Measurements from ENCODE around the gene NEURL3. TPM values are rescaled to one million over a fixed set of nuclear protein-coding genes. Genes with fewer than 3 reads are reported as not detected.
A peak's percentile ranks its signal among the peaks of the same experiment; 100 is the strongest.

NEURL3 gene
- total and polyA plus RNA-seq, 2 of the 4 experiments (the other 2 are of a cell fraction) = not detected

- Histone ChIP-seq H2BK20ac (ENCODE audit: low read depth, low read length) (no peak overlapping the region), H3K9me3 (ENCODE audit: control insufficient read depth, insufficient read depth, low read length) (no peaks in the 10 kb centered on the region), H3K79me1 (ENCODE audit: low read depth in 1 of 2, low read length in 2 of 2) (peaks cover 9 to 20% of the 10 kb centered on the region in 2 experiments; a peak in 2 of 4 replicates), H3K27ac (ENCODE audit: insufficient read depth, low read length) (no peak overlapping the region), H2BK5ac (ENCODE audit: low read depth, low read length, poor library complexity, severe bottlenecking) (no peak overlapping the region), H3K9ac (ENCODE audit: low read depth, low read length) (no peak overlapping the region), H3K27me3 (ENCODE audit: control insufficient read depth, insufficient read depth, low read length) (no peaks in the 10 kb centered on the region), H4K5ac (ENCODE audit: low read depth, low read length) (no peak overlapping the region), H3K9me1 (ENCODE audit: insufficient read depth, low read length) (no peaks in the 10 kb centered on the region), H3K4me1 (ENCODE audit: control insufficient read depth, insufficient read depth, low read length) (peaks cover 5% of the 10 kb centered on the region; the same call in 1 of the 2 replicates), H2AK9ac (replicated peaks; ENCODE audit: low read depth, low read length, poor library complexity) (no peak overlapping the region), H3K4ac (ENCODE audit: low read depth, low read length) (no peak overlapping the region), H3K23ac (ENCODE audit: low read depth, low read length) (no peak overlapping the region), H4K91ac (ENCODE audit: insufficient read depth, low read depth, low read length) (no peak overlapping the region), H2BK15ac (ENCODE audit: low read depth, low read length) (no peak overlapping the region), H2BK120ac (ENCODE audit: low read depth, low read length) (no peak overlapping the region), H3K18ac (ENCODE audit: low read depth, low read length) (no peak overlapping the region), H2AFZ (replicated peaks; ENCODE audit: low read length, poor library complexity) (peak overlapping the region; percentile 13), H4K8ac (ENCODE audit: low read depth in 2 of 2, low read length in 2 of 2) (no peak overlapping the region), H4K20me1 (ENCODE audit: insufficient read depth, low read length) (peaks cover 8% of the 10 kb centered on the region), H3K4me3 (ENCODE audit: insufficient read depth, low read depth, low read length) (no peak overlapping the region), H3K4me2 (ENCODE audit: low read depth, low read length) (no peak overlapping the region), H3K36me3 (ENCODE audit: control insufficient read depth, insufficient read depth, low read length) (peaks cover 26% of the 10 kb centered on the region), H3K56ac (ENCODE audit: extremely low read depth, insufficient read depth, low read length) (no peak overlapping the region), H3K14ac (replicated peaks; ENCODE audit: low read depth, low read length) (no peak overlapping the region), H2AK5ac (ENCODE audit: low read depth, low read length) (no peak overlapping the region)
- intact Hi-C loops (cut with micrococcal nuclease) = no loop called here
- DNase-seq (no peak), ATAC-seq (ENCODE audit: low read depth) (no peak)
- dilution Hi-C loops (cut with HindIII; ENCODE audit: low sequenced_read_pairs, unreplicated experiment) = no loop called here
- in situ Hi-C loops (cut with MboI; ENCODE audit: low sequenced_read_pairs) = no loop called here
- 64% methylated on average over 6 of the region's 24 CpGs; no CpG with 5 or more reads in 1 of the 2 experiments for whole genome bisulfite sequencing, 2 experiments (ENCODE audit: extremely low coverage in 2 of 2, insufficient read length in 1 of 2)
- POLR2A ChIA-PET (ENCODE audit: unreplicated experiment) = no interaction called here
- TF ChIP-seq RFX5 (IDR thresholded peaks at IDR 0.05; ENCODE audit: low read depth, low read length) = no peak
- TF ChIP-seq RCOR1 (IDR thresholded peaks at IDR 0.05; ENCODE audit: insufficient replicate concordance, low read length) = no peak
- no peak for TF ChIP-seq RAD21 (IDR thresholded peaks at IDR 0.05; ENCODE audit: low read length)
- no peak for TF ChIP-seq MAFK (IDR thresholded peaks at IDR 0.05; ENCODE audit: low read depth, low read length)
- no peak for TF ChIP-seq BHLHE40 (IDR thresholded peaks at IDR 0.05; ENCODE audit: low read depth, low read length)
- TF ChIP-seq MXI1 (IDR thresholded peaks at IDR 0.05; ENCODE audit: borderline replicate concordance, low read depth, low read length) = no peak
- TF ChIP-seq NFE2L2 (IDR thresholded peaks at IDR 0.05; ENCODE audit: low read depth, low read length) = no peak
- TF ChIP-seq SMC3 (IDR thresholded peaks at IDR 0.05; ENCODE audit: low read depth, low read length) = no peak
- no peak for TF ChIP-seq CHD1 (IDR thresholded peaks at IDR 0.05; ENCODE audit: low read depth, low read length)
- no peak for TF ChIP-seq FOS (IDR thresholded peaks at IDR 0.05; ENCODE audit: low read depth, low read length)
- no peak for TF ChIP-seq CTCF (conservative IDR thresholded peaks at IDR 0.05; ENCODE audit: low read depth, low read length)
- no TSS peak for BruUV-seq (replicated peaks)
- CTCF ChIA-PET = interaction anchor here (0.6 kb wide), 1 partner anchor 176 kb away, joined by 5 read pairs; no protein-coding TSS in a partner anchor
Observed at GRCh38 chr2:96548558-96549465, 43.7 kb upstream of the NEURL3 start.
